H1 (cell line): ENCODE results near the gene C3orf62.

Source experiments
- KDM1A ChIP-seq: fragments of 200-600, 300-600 bp; sonication (generic); IDR thresholded peaks from 2 replicates; pipeline ENCODE4 v1.7.1; 2016; ENCODE audit warnings: mild to moderate bottlenecking, low read length, borderline replicate concordance
- POLR2AphosphoS5 ChIP-seq: IDR thresholded peaks from 2 replicates; pipeline ENCODE4 v1.6.1; 2011; ENCODE audit warnings: low read depth, low read length

- TF ChIP-seq KDM1A (no peak), POLR2AphosphoS5 (no peak)
These were observed 18.5 kb upstream of the C3orf62 start for GRCh38 chr3:49295489-49296058.
